Liver (tissue), 9 donors: ENCODE results near the gene CYB5RL. TPM values are rescaled to one million over a fixed set of nuclear protein-coding genes. Genes with fewer than 3 reads are reported as not detected.

Experiments
- DNase-seq: peaks from one replicate; pipeline ENCODE4 v3.0.0-alpha.2; 2017; ENCODE audit warnings: low spot score
- H3K27ac ChIP-seq, 2 donors: one replicate each; pipeline ENCODE4 v1.7.0; 2013; ENCODE audit warnings: inconsistent platforms in 2 of 2, low read length in 2 of 2, control low read depth in 1 of 2, low read depth in 1 of 2, mild to moderate bottlenecking in 1 of 2
- H3K27me3 ChIP-seq, 4 donors: one replicate each; pipeline versions ENCODE4 v1.6.1 to v1.7.0; 2013; ENCODE audit warnings: low read length in 3 of 4, inconsistent platforms in 1 of 4, mild to moderate bottlenecking in 1 of 4, moderate library complexity in 1 of 4; ENCODE audit not compliant: control insufficient read depth in 4 of 4, insufficient read depth in 4 of 4
- H3K36me3 ChIP-seq, 4 donors: one replicate each; pipeline versions ENCODE4 v1.6.1 to v1.7.0; 2013; ENCODE audit warnings: low read length in 3 of 4, mild to moderate bottlenecking in 3 of 4, low read depth in 1 of 4, moderate library complexity in 1 of 4; ENCODE audit not compliant: control insufficient read depth in 4 of 4, insufficient read depth in 3 of 4
- H3K4me1 ChIP-seq, 4 donors: one replicate each; pipeline versions ENCODE4 v1.6.1 to v1.7.0; 2013; ENCODE audit warnings: low read length in 3 of 4, mild to moderate bottlenecking in 3 of 4, moderate library complexity in 1 of 4; ENCODE audit not compliant: control insufficient read depth in 4 of 4, insufficient read depth in 4 of 4
- H3K4me3 ChIP-seq, 3 donors: one replicate each; pipeline versions ENCODE4 v1.6.1 to v1.7.0; 2013; ENCODE audit warnings: low read length in 3 of 3, control low read depth in 1 of 3, low read depth in 1 of 3, mild to moderate bottlenecking in 1 of 3
- H3K9ac ChIP-seq, 2 donors: one replicate each; pipeline ENCODE4 v1.7.0; 2013; ENCODE audit warnings: low read length in 2 of 2, mild to moderate bottlenecking in 2 of 2, moderate library complexity in 2 of 2, control low read depth in 1 of 2, low read depth in 1 of 2
- H3K9me3 ChIP-seq, 4 donors: one replicate each; pipeline versions ENCODE4 v1.6.1 to v1.7.0; 2013; ENCODE audit warnings: low read length in 3 of 4; ENCODE audit not compliant: control insufficient read depth in 4 of 4
- ATF3 ChIP-seq: IDR thresholded peaks from 2 replicates; pipeline ENCODE4 v1.6.1; 2016; ENCODE audit warnings: antibody characterized with exemption
- EGR1 ChIP-seq, 2 donors: IDR thresholded peaks; 2 replicates each; pipeline ENCODE4 v1.6.1; 2016 to 2018; ENCODE audit warnings: antibody characterized with exemption in 2 of 2, low read depth in 2 of 2
- FOXA1 ChIP-seq: IDR thresholded peaks from 2 replicates; pipeline ENCODE4 v1.6.1; 2016; ENCODE audit warnings: antibody characterized with exemption
- FOXA2 ChIP-seq: IDR thresholded peaks from 2 replicates; pipeline ENCODE4 v1.6.1; 2016; ENCODE audit warnings: antibody characterized with exemption
- GABPA ChIP-seq, 2 donors: IDR thresholded peaks in 1 of 2; conservative IDR thresholded peaks in 1 of 2; 2 replicates each; pipeline ENCODE4 v1.6.1; 2016; ENCODE audit warnings: antibody characterized with exemption in 2 of 2, mild to moderate bottlenecking in 1 of 2, moderate library complexity in 1 of 2
- HNF4A ChIP-seq, 2 donors: conservative IDR thresholded peaks; 2 replicates each; pipeline ENCODE4 v1.6.1; 2016; ENCODE audit warnings: antibody characterized with exemption in 2 of 2, mild to moderate bottlenecking in 2 of 2
- HNF4G ChIP-seq: IDR thresholded peaks from 2 replicates; pipeline ENCODE4 v1.6.1; 2016; ENCODE audit warnings: antibody characterized with exemption
- JUND ChIP-seq, 2 donors: IDR thresholded peaks; 2 replicates each; pipeline ENCODE4 v1.6.1; 2016; ENCODE audit warnings: antibody characterized with exemption in 2 of 2
- NR2F2 ChIP-seq: IDR thresholded peaks from 2 replicates; pipeline ENCODE4 v1.6.1; 2016; ENCODE audit warnings: antibody characterized with exemption
- RAD21 ChIP-seq, 2 donors: IDR thresholded peaks; 2 replicates each; pipeline ENCODE4 v1.6.1; 2016; ENCODE audit warnings: antibody characterized with exemption in 2 of 2, mild to moderate bottlenecking in 2 of 2
- REST ChIP-seq: IDR thresholded peaks from 2 replicates; pipeline ENCODE4 v1.6.1; 2016; ENCODE audit warnings: antibody characterized with exemption, mild to moderate bottlenecking
- RXRA ChIP-seq, 2 donors: IDR thresholded peaks; 2 replicates each; pipeline ENCODE4 v1.6.1; 2017 to 2018; ENCODE audit warnings: antibody characterized with exemption in 2 of 2, mild to moderate bottlenecking in 1 of 2
- SP1 ChIP-seq: IDR thresholded peaks from 2 replicates; pipeline ENCODE4 v1.6.1; 2018; ENCODE audit warnings: antibody characterized with exemption, mild to moderate bottlenecking
- TAF1 ChIP-seq: conservative IDR thresholded peaks from 2 replicates; pipeline ENCODE4 v1.6.1; 2016; ENCODE audit warnings: antibody characterized with exemption, mild to moderate bottlenecking
- YY1 ChIP-seq: IDR thresholded peaks from 2 replicates; pipeline ENCODE4 v1.6.1; 2016; ENCODE audit warnings: antibody characterized with exemption, mild to moderate bottlenecking
- ZBTB33 ChIP-seq: IDR thresholded peaks from 2 replicates; pipeline ENCODE4 v1.6.1; 2016; ENCODE audit warnings: antibody characterized with exemption
- WGBS: extraction: QIAGEN DNeasy Blood & Tissue Kit; methylation state at CpG from one replicate; pipeline ENCODE4 v1.1.7; 2013; 5-methylcytosine and 5-hydroxymethylcytosine counted together
- polyA plus RNA-seq, 2 donors: library from polyadenylated mRNA; stranded (reverse) in 1 of 2; unstranded in 1 of 2; fragments of 200-250 nt in 1 of 2; fragments of >200 nt in 1 of 2; fragmentation: Nextera tagmentation in 1 of 2; extraction: Ambion mirVana in 1 of 2; gene quantifications; one replicate each; pipeline versions ENCODE4 v1.2.1 to v1.2.3, GENCODE V29; 2013 to 2015
- total RNA-seq, 2 donors: library from RNA; depleted of rRNA; stranded (reverse); fragments of >200 nt; gene quantifications; one replicate each; pipeline ENCODE4 v1.2.3, GENCODE V29; 2014
- TF ChIP-seq, protein P1 (sequence below): IDR thresholded peaks from 2 replicates; pipeline ENCODE4 v1.6.1; 2016; ENCODE audit warnings: antibody characterized with exemption
- TF ChIP-seq, protein P2 (sequence below): fragments of 150-350 bp; IDR thresholded peaks from 2 replicates; pipeline ENCODE4 v1.5.1; 2017; ENCODE audit warnings: improper control_type of control experiment, low read depth, low read length; ENCODE audit not compliant: missing input control
- donor health status: healthy.
- donor health status: healthy.
- donor health status: healthy.
- donor health status: healthy.
- donor health status: healthy.

CYB5RL gene
- total and polyA plus RNA-seq, 4 donors, result 1.5 to 4.5 (median 2.5) TPM

DNA sequence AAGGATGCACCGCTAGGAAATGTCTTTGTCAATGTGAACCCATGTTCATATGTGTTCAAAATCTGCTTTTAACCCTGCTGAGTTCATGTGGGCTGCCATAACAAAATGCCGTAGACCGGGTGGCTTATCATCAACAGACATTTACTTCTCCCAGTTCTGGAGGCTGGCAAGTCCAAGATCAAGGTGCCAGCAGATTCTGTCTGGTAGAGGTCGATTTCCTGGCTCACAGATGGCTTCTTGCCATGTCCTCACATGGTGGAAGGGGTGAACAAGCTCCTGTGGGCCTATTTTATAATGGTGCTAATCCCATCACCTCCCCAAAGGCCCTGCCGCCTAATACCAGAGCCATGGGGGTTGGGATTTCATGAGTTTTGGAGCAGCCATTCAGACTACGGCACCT lies 42.4 kb downstream of the CYB5RL start (continued):
- no peak for TF ChIP-seq REST

DNA sequence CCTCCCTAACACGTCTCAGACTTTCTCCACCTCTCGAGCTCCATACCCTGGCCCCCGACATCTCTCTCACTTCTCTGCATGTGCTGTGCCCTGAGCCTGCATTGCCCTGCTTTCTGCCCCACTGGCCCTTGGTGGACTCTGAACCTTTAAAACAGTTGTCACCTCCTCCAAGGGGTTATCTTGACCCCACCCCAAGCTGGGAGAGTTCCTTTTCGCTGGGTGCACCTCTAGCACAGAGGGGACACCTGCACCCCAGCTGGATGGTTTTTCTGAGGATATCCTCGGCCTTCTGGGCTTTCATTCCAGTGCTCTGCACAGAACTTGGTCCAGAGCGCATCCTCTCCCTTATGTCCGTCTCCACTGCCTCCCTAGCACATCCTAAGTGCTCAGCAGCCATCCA lies 42.8 kb downstream of the CYB5RL start:
- Histone ChIP-seq H3K4me1 (peaks cover 4 to 9% (median 7%) of the 10 kb centered on the region in 4 donors), H3K27ac (no peak overlapping the region), H3K27me3 (no peaks in the 10 kb centered on the region), H3K36me3 (no peaks in the 10 kb centered on the region), H3K4me3 (no peak overlapping the region), H3K9me3 (no peaks in the 10 kb centered on the region), H3K9ac (no peak overlapping the region)
- TF ChIP-seq, protein P1, sequence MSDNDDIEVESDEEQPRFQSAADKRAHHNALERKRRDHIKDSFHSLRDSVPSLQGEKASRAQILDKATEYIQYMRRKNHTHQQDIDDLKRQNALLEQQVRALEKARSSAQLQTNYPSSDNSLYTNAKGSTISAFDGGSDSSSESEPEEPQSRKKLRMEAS, result no peak
- TF ChIP-seq JUND (IDR thresholded peaks at IDR 0.05), result no peak
- no peak for TF ChIP-seq FOXA2
- WGBS, result 88% methylated on average over 7 of the region's 7 CpGs
- DNase-seq, result no peak

DNA sequence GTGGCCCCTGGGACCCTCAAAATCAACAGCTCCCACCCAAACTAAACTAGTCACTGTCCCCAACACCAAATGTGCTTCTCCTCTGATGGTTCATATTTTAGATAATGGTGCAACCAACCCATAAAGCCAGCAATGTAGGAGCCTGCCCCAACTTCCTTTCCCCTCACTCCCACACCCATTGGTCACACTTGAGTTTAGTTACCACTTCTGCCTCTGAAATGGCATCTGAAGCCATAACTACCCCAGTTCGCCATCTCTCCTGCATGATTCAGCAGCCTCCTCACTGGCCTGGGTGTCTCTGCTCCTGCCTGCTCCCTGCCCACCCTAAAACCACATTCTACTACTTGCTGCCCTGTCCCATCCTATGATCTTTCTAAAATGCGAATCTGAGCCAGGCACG lies 43.6 kb downstream of the CYB5RL start:
- H3K27ac ChIP-seq, result no peak overlapping the region
- H3K4me1 ChIP-seq, result peaks cover 4 to 9% (median 7%) of the 10 kb centered on the region in 4 donors
- H3K9me3 ChIP-seq, result no peaks in the 10 kb centered on the region
- no peak for DNase-seq
- no peak overlapping the region for H3K4me3 ChIP-seq
- 96% methylated on average over 3 of the region's 3 CpGs for WGBS
- TF ChIP-seq GABPA (IDR thresholded peaks at IDR 0.05 in 1 of 2, conservative IDR thresholded peaks at IDR 0.05 in 1 of 2) (no peak), JUND (IDR thresholded peaks at IDR 0.05) (no peak), ZBTB33 (no peak), TAF1 (no peak), FOXA2 (no peak), ATF3 (no peak), FOXA1 (no peak), RAD21 (IDR thresholded peaks at IDR 0.05) (no peak), HNF4A (conservative IDR thresholded peaks at IDR 0.05) (no peak), SP1 (no peak), REST (no peak), YY1 (no peak), RXRA (IDR thresholded peaks at IDR 0.05) (no peak), EGR1 (IDR thresholded peaks at IDR 0.05; ENCODE audit: low read depth in 2 of 2) (no peak), NR2F2 (no peak), HNF4G (no peak)
- TF ChIP-seq, protein P1, result no peak
- TF ChIP-seq, protein P2, sequence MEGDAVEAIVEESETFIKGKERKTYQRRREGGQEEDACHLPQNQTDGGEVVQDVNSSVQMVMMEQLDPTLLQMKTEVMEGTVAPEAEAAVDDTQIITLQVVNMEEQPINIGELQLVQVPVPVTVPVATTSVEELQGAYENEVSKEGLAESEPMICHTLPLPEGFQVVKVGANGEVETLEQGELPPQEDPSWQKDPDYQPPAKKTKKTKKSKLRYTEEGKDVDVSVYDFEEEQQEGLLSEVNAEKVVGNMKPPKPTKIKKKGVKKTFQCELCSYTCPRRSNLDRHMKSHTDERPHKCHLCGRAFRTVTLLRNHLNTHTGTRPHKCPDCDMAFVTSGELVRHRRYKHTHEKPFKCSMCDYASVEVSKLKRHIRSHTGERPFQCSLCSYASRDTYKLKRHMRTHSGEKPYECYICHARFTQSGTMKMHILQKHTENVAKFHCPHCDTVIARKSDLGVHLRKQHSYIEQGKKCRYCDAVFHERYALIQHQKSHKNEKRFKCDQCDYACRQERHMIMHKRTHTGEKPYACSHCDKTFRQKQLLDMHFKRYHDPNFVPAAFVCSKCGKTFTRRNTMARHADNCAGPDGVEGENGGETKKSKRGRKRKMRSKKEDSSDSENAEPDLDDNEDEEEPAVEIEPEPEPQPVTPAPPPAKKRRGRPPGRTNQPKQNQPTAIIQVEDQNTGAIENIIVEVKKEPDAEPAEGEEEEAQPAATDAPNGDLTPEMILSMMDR, result no peak
- no peak overlapping the region for H3K9ac ChIP-seq
- H3K27me3 ChIP-seq, result no peaks in the 10 kb centered on the region
- H3K36me3 ChIP-seq, result no peaks in the 10 kb centered on the region
